IMR-90 (cell line): Measurements from ENCODE around the gene HYI. TPM values are rescaled to one million over a fixed set of nuclear protein-coding genes. Genes with fewer than 3 reads are reported as not detected.

Source experiments
- ATAC-seq: fragments of 200-7000 bp; cut with Tn5 transposase; 2 replicates; pipeline ENCODE4 v1.9.1; 2020; ENCODE audit warnings: low read depth, mild to moderate bottlenecking, moderate library complexity
- BruUV-seq: library from RNA; stranded (reverse); fragments of 400-500 nt; replicated peaks from 2 replicates; lab custom pipeline; 2021; lab: Mats Ljungman, UMichigan
- CTCF ChIA-PET: fragments of 300-600 bp; formaldehyde crosslinking; extraction: SDS; loops from one replicate; lab custom pipeline; 2021; ENCODE audit warnings: antibody characterized with exemption; lab: Yijun Ruan, JAX
- POLR2A ChIA-PET: fragments of 300-600 bp; sonication (Branson Sonifier 250); formaldehyde crosslinking; loops from one replicate; lab custom pipeline; 2022; ENCODE audit warnings: antibody characterized with exemption; ENCODE audit not compliant: unreplicated experiment; lab: Charles Lee
- DNase-seq: peaks from one replicate; pipeline ENCODE4 v3.0.0; 2013
- H2AFZ ChIP-seq: replicated peaks from 2 replicates; pipeline ENCODE3; 2013; ENCODE audit warnings: low read length, mild to moderate bottlenecking; ENCODE audit not compliant: poor library complexity
- H2AK5ac ChIP-seq: 2 replicates; pipeline ENCODE4 v1.6.1; 2013; ENCODE audit warnings: low read depth, low read length, inconsistent platforms
- H2AK9ac ChIP-seq: replicated peaks from 2 replicates; pipeline ENCODE3; 2013; ENCODE audit warnings: mild to moderate bottlenecking, low read depth, low read length, moderate library complexity; ENCODE audit not compliant: poor library complexity
- H2BK120ac ChIP-seq: 2 replicates; pipeline ENCODE4 v1.6.1; 2013; ENCODE audit warnings: low read depth, low read length, inconsistent platforms
- H2BK15ac ChIP-seq: 3 replicates; pipeline ENCODE4 v1.6.1; 2013; ENCODE audit warnings: low read depth, low read length, inconsistent platforms
- H2BK20ac ChIP-seq: 2 replicates; pipeline ENCODE4 v1.6.1; 2013; ENCODE audit warnings: low read depth, mild to moderate bottlenecking, inconsistent platforms, low read length, moderate library complexity
- H2BK5ac ChIP-seq: 2 replicates; pipeline ENCODE4 v1.6.1; 2013; ENCODE audit warnings: mild to moderate bottlenecking, low read depth, low read length, inconsistent platforms; ENCODE audit not compliant: poor library complexity, severe bottlenecking
- H3K14ac ChIP-seq: replicated peaks from 2 replicates; pipeline ENCODE4 v1.6.1; 2013; ENCODE audit warnings: low read depth, low read length, inconsistent platforms
- H3K18ac ChIP-seq: 2 replicates; pipeline ENCODE4 v1.6.1; 2013; ENCODE audit warnings: low read depth, low read length, control low read depth
- H3K23ac ChIP-seq: 2 replicates; pipeline ENCODE4 v1.6.1; 2013; ENCODE audit warnings: low read depth, low read length, inconsistent platforms
- H3K27ac ChIP-seq: 2 replicates; pipeline ENCODE4 v1.5.1; 2013; ENCODE audit warnings: mild to moderate bottlenecking, control low read depth, low read length; ENCODE audit not compliant: insufficient read depth
- H3K27me3 ChIP-seq: 2 replicates; pipeline ENCODE4 v1.6.1; 2013; ENCODE audit warnings: low read length; ENCODE audit not compliant: control insufficient read depth, insufficient read depth
- H3K36me3 ChIP-seq: 2 replicates; pipeline ENCODE4 v1.6.1; 2013; ENCODE audit warnings: low read length, mixed read lengths; ENCODE audit not compliant: control insufficient read depth, insufficient read depth
- H3K4ac ChIP-seq: 2 replicates; pipeline ENCODE4 v1.6.1; 2013; ENCODE audit warnings: low read depth, low read length, inconsistent platforms
- H3K4me1 ChIP-seq: 2 replicates; pipeline ENCODE4 v1.6.1; 2013; ENCODE audit warnings: low read length, mixed read lengths; ENCODE audit not compliant: control insufficient read depth, insufficient read depth
- H3K4me2 ChIP-seq: 2 replicates; pipeline ENCODE4 v1.6.1; 2013; ENCODE audit warnings: low read depth, mild to moderate bottlenecking, control low read depth, low read length, moderate library complexity
- H3K4me3 ChIP-seq: 2 replicates; pipeline ENCODE4 v1.5.1; 2013; ENCODE audit warnings: low read depth, mild to moderate bottlenecking, control low read depth, low read length, moderate library complexity; ENCODE audit not compliant: insufficient read depth
- H3K56ac ChIP-seq: 2 replicates; pipeline ENCODE4 v1.6.1; 2013; ENCODE audit warnings: low read length, inconsistent platforms; ENCODE audit not compliant: insufficient read depth; ENCODE audit errors: extremely low read depth
- H3K79me1 ChIP-seq, 2 experiments: 2 replicates each; pipeline ENCODE4 v1.6.1; 2013; ENCODE audit warnings: low read length in 2 of 2, inconsistent platforms in 1 of 2, low read depth in 1 of 2
- H3K9ac ChIP-seq: 2 replicates; pipeline ENCODE4 v1.6.1; 2013; ENCODE audit warnings: low read depth, low read length, control low read depth
- H3K9me1 ChIP-seq: 2 replicates; pipeline ENCODE4 v1.6.1; 2013; ENCODE audit warnings: low read length, inconsistent platforms; ENCODE audit not compliant: insufficient read depth
- H3K9me3 ChIP-seq: 2 replicates; pipeline ENCODE4 v1.6.1; 2013; ENCODE audit warnings: low read length; ENCODE audit not compliant: control insufficient read depth, insufficient read depth
- H4K20me1 ChIP-seq: 2 replicates; pipeline ENCODE4 v1.6.1; 2013; ENCODE audit warnings: low read length, inconsistent platforms; ENCODE audit not compliant: insufficient read depth
- H4K5ac ChIP-seq: 2 replicates; pipeline ENCODE4 v1.6.1; 2013; ENCODE audit warnings: mild to moderate bottlenecking, low read depth, low read length, control low read depth
- H4K8ac ChIP-seq, 2 experiments: 2 replicates each; pipeline ENCODE4 v1.6.1; 2013; ENCODE audit warnings: low read depth in 2 of 2, low read length in 2 of 2, control low read depth in 1 of 2, inconsistent platforms in 1 of 2
- H4K91ac ChIP-seq: 2 replicates; pipeline ENCODE4 v1.6.1; 2013; ENCODE audit warnings: low read depth, low read length, inconsistent platforms; ENCODE audit not compliant: insufficient read depth
- BHLHE40 ChIP-seq: fragments of 150-350 bp; IDR thresholded peaks from 2 replicates; pipeline ENCODE4 v1.6.1; 2016; ENCODE audit warnings: mild to moderate bottlenecking, low read depth, low read length
- CHD1 ChIP-seq: IDR thresholded peaks from 2 replicates; pipeline ENCODE4 v1.6.1; 2012; ENCODE audit warnings: low read depth, low read length, improper control_type of control experiment
- ELK1 ChIP-seq: fragments of 150-350 bp; IDR thresholded peaks from 2 replicates; pipeline ENCODE4 v1.6.1; 2016; ENCODE audit warnings: low read depth, mild to moderate bottlenecking, low read length, moderate library complexity, borderline replicate concordance
- MAZ ChIP-seq: IDR thresholded peaks from 2 replicates; pipeline ENCODE4 v1.6.1; 2012; ENCODE audit warnings: low read depth, mild to moderate bottlenecking, low read length, improper control_type of control experiment, moderate library complexity, borderline replicate concordance
- NFE2L2 ChIP-seq: fragments of 150-350 bp; IDR thresholded peaks from 2 replicates; pipeline ENCODE4 v1.6.1; 2016; ENCODE audit warnings: low read depth, mild to moderate bottlenecking, low read length
- POLR2A ChIP-seq: IDR thresholded peaks from 2 replicates; pipeline ENCODE4 v1.6.1; 2012; ENCODE audit warnings: mild to moderate bottlenecking, low read depth, low read length
- RAD21 ChIP-seq: IDR thresholded peaks from 2 replicates; pipeline ENCODE4 v1.6.1; 2012; ENCODE audit warnings: low read length, improper control_type of control experiment
- RFX5 ChIP-seq: IDR thresholded peaks from 2 replicates; pipeline ENCODE4 v1.8.0; 2012; ENCODE audit warnings: low read depth, mild to moderate bottlenecking, low read length, moderate library complexity
- WGBS, 2 experiments: methylation state at CpG; one replicate each; pipeline versions ENCODE4 v1.1.5 to v1.1.7; 2013; ENCODE audit warnings: missing lambda C conversion rate in 2 of 2; ENCODE audit not compliant: insufficient read length in 1 of 2; ENCODE audit errors: extremely low coverage in 2 of 2; 5-methylcytosine and 5-hydroxymethylcytosine counted together
- dilution Hi-C: fragments of 300-500 bp; cut with HindIII; formaldehyde crosslinking; loops from one replicate; pipeline ENCODE4 v1.14.3; 2018; ENCODE audit warnings: low sequenced_read_pairs; ENCODE audit not compliant: unreplicated experiment
- in situ Hi-C: fragments of 300-500 bp; cut with MboI; formaldehyde crosslinking; loops from 3 replicates; pipeline ENCODE4 v1.14.3; 2019; ENCODE audit warnings: low sequenced_read_pairs, inconsistent platforms, mixed read lengths
- intact Hi-C: fragments of 100-400 bp; cut with micrococcal nuclease; formaldehyde crosslinking; loops from 2 replicates; pipeline ENCODE4 v1.10.0; 2022
- polyA plus RNA-seq, 3 experiments: library from polyadenylated mRNA; depleted of rRNA; stranded (reverse); fragments of >200 nt; gene quantifications; 2 replicates each; pipeline ENCODE4 v1.2.3, GENCODE V29; 2012; ENCODE audit warnings: low replicate concordance in 1 of 3
- total RNA-seq: library from RNA; depleted of rRNA; stranded (reverse); fragments of >200 nt; gene quantifications from 2 replicates; pipeline ENCODE4 v1.2.3, GENCODE V29; 2012
- TF ChIP-seq, protein P1 (sequence below): conservative IDR thresholded peaks from 2 replicates; pipeline ENCODE4 v1.5.1; 2012; ENCODE audit warnings: mild to moderate bottlenecking, low read depth, low read length, improper control_type of control experiment

HYI gene
- total and polyA plus RNA-seq, 2 of the 4 experiments (the other 2 are of a cell fraction): 21.5 to 53.7 TPM

GRCh38 chr1:43445606-43446387 is 7.9 kb downstream of the HYI start:
- dilution Hi-C loops (no loop called here), intact Hi-C loops (no loop called here), in situ Hi-C loops (no loop called here)
- H2AFZ ChIP-seq: peak overlapping the region; percentile 26
- no peak overlapping the region for H3K9ac ChIP-seq
- H2BK5ac ChIP-seq: no peak overlapping the region
- no peak overlapping the region for H3K18ac ChIP-seq
- H3K9me1 ChIP-seq: peaks cover 37% of the 10 kb centered on the region
- H2BK20ac ChIP-seq: no peak overlapping the region; the same call in 1 of the 2 replicates
- H3K27me3 ChIP-seq: no peaks in the 10 kb centered on the region
- no peak overlapping the region for H3K4me3 ChIP-seq
- peaks cover 0 to 35% of the 10 kb centered on the region in 2 experiments; a peak in 2 of 4 replicates for H3K79me1 ChIP-seq
- H3K56ac ChIP-seq: no peak overlapping the region
- no peak overlapping the region for H2BK15ac ChIP-seq
- H3K27ac ChIP-seq: no peak overlapping the region
- WGBS, 2 experiments: 88% methylated on average over 3 of the region's 10 CpGs; no CpG with 5 or more reads in 1 of the 2 experiments
- peak overlapping the region in 1 of 2 experiments; percentile 50; a peak in 1 of 4 replicates for H4K8ac ChIP-seq
- ChIA-PET POLR2A (no interaction called here), CTCF (no interaction called here)
- peak overlapping the region; percentile 37 for H3K14ac ChIP-seq
- H2BK120ac ChIP-seq: no peak overlapping the region
- TF ChIP-seq MAZ: no peak
- TF ChIP-seq ELK1: no peak
- no peak for TF ChIP-seq CHD1
- TF ChIP-seq NFE2L2: no peak
- no peak for TF ChIP-seq POLR2A
- TF ChIP-seq RAD21: no peak
- no peak for TF ChIP-seq RFX5
- TF ChIP-seq, protein P1, sequence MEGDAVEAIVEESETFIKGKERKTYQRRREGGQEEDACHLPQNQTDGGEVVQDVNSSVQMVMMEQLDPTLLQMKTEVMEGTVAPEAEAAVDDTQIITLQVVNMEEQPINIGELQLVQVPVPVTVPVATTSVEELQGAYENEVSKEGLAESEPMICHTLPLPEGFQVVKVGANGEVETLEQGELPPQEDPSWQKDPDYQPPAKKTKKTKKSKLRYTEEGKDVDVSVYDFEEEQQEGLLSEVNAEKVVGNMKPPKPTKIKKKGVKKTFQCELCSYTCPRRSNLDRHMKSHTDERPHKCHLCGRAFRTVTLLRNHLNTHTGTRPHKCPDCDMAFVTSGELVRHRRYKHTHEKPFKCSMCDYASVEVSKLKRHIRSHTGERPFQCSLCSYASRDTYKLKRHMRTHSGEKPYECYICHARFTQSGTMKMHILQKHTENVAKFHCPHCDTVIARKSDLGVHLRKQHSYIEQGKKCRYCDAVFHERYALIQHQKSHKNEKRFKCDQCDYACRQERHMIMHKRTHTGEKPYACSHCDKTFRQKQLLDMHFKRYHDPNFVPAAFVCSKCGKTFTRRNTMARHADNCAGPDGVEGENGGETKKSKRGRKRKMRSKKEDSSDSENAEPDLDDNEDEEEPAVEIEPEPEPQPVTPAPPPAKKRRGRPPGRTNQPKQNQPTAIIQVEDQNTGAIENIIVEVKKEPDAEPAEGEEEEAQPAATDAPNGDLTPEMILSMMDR: no peak
- TF ChIP-seq BHLHE40: no peak
- H3K36me3 ChIP-seq: peaks cover 92% of the 10 kb centered on the region
- H3K4me2 ChIP-seq: no peak overlapping the region
- peaks cover 4% of the 10 kb centered on the region; the same call in 1 of the 2 replicates for H3K4me1 ChIP-seq
- H4K20me1 ChIP-seq: no peaks in the 10 kb centered on the region; the same call in 1 of the 2 replicates
- no TSS peak for BruUV-seq
- no peaks in the 10 kb centered on the region for H3K9me3 ChIP-seq
- peak; percentile 10; the same call in 1 of the 2 replicates for ATAC-seq
- peak overlapping the region; percentile 52; the same call in 1 of the 2 replicates for H3K23ac ChIP-seq
- peak overlapping the region; percentile 75 for H2AK9ac ChIP-seq
- DNase-seq: peak; percentile 24
- H3K4ac ChIP-seq: no peak overlapping the region
- no peak overlapping the region for H2AK5ac ChIP-seq
- no peak overlapping the region for H4K5ac ChIP-seq
- no peak overlapping the region for H4K91ac ChIP-seq
